Transverse colon (tissue), 4 donors: ENCODE measurements around the gene SBNO2. TPM values are rescaled to one million over a fixed set of nuclear protein-coding genes. Genes with fewer than 3 reads are reported as not detected.

Experiments
- DNase-seq: peaks from one replicate; pipeline ENCODE4 v3.0.0-alpha.2; 2019
- H3K27ac ChIP-seq, 4 donors: fragments of 200-600 bp; sonication (generic); 2 replicates each; pipeline ENCODE4 v1.5.1; 2016 to 2018; ENCODE audit warnings: inconsistent platforms in 4 of 4
- H3K27me3 ChIP-seq: fragments of 200-600 bp; sonication (generic); 2 replicates; pipeline ENCODE4 v1.5.1; 2017; ENCODE audit warnings: inconsistent platforms
- H3K36me3 ChIP-seq, 4 donors: fragments of 200-600 bp; sonication (generic); 2 replicates each; pipeline ENCODE4 v1.5.1; 2017 to 2019; ENCODE audit warnings: inconsistent platforms in 4 of 4
- H3K4me1 ChIP-seq, 4 donors: fragments of 200-600 bp; sonication (generic); 2 replicates each; pipeline ENCODE4 v1.5.1; 2017 to 2020; ENCODE audit warnings: inconsistent platforms in 4 of 4
- H3K4me3 ChIP-seq, 4 donors: fragments of 200-600 bp; sonication (generic); 1 replicate in 1 of 4; 2 replicates in 3 of 4; pipeline versions ENCODE4 v1.5.1 to v1.6.1; 2017 to 2019; ENCODE audit warnings: inconsistent platforms in 4 of 4
- H3K9me3 ChIP-seq, 2 donors: fragments of 200-600 bp; sonication (generic); 2 replicates each; pipeline ENCODE4 v1.5.1; 2017 to 2019; ENCODE audit warnings: inconsistent platforms in 2 of 2
- CTCF ChIP-seq, 5 experiments: fragments of 200-600 bp in 3 of 5; fragments of 450-650 bp in 2 of 5; sonication (generic) in 3 of 5; IDR thresholded peaks; 1 replicate in 2 of 5; 2 replicates in 3 of 5; pipeline ENCODE4 v1.5.1; 2016 to 2017; ENCODE audit warnings: antibody characterized with exemption in 5 of 5, inconsistent platforms in 3 of 5, mild to moderate bottlenecking in 2 of 5, moderate library complexity in 1 of 5
- EP300 ChIP-seq: sonication (generic); formaldehyde crosslinking; IDR thresholded peaks from one replicate; pipeline ENCODE4 v1.6.1; 2017; ENCODE audit warnings: antibody characterized with exemption, low read depth
- POLR2A ChIP-seq: fragments of 450-650 bp; IDR thresholded peaks from one replicate; pipeline ENCODE4 v1.6.1; 2016; ENCODE audit warnings: antibody characterized with exemption, mild to moderate bottlenecking, moderate library complexity
- POLR2AphosphoS5 ChIP-seq, 3 donors: sonication (generic); formaldehyde crosslinking; IDR thresholded peaks; one replicate each; pipeline ENCODE4 v1.6.1; 2016; ENCODE audit warnings: antibody characterized with exemption in 3 of 3
- WGBS, 2 donors: methylation state at CpG; one replicate each; pipeline ENCODE4 v1.1.5; 2018; ENCODE audit warnings: low coverage in 1 of 2; 5-methylcytosine and 5-hydroxymethylcytosine counted together
- in situ Hi-C, 4 donors: fragments of 200-750 bp; cut with MboI; loops; one replicate each; pipeline versions ENCODE4 v1.15.0 to v1.15.1; 2017; ENCODE audit warnings: low sequenced_read_pairs in 3 of 4, low pct_ligation_motif_present in 1 of 4, low pct_unique_long_range_greater_than_20kb in 1 of 4
- intact Hi-C: fragments of 100-400 bp; cut with DNase I; formaldehyde crosslinking; loops from one replicate; pipeline ENCODE4 v1.15.1; 2023; ENCODE audit warnings: low total_unique reads
- total RNA-seq, 4 donors: library from RNA; depleted of rRNA; stranded (reverse); fragments of >200 nt; gene quantifications; one replicate each; pipeline ENCODE4 v1.1.0, GENCODE V29; 2016

SBNO2 gene
- total RNA-seq, 4 donors from 2014 or later: 34.5 to 142 (median 48.3) TPM

GRCh38 chr19:1162404-1163282 lies 11.4 kb downstream of the SBNO2 start:
- Histone ChIP-seq H3K4me3 (no peak overlapping the region), H3K36me3 (no peaks in the 10 kb centered on the region), H3K27ac (no peak overlapping the region), H3K4me1 (peaks cover 0 to 13% (median 5%) of the 10 kb centered on the region in 4 donors), H3K27me3 (no peaks in the 10 kb centered on the region), H3K9me3 (no peaks in the 10 kb centered on the region)
- intact Hi-C loops: no loop called here
- in situ Hi-C loops: no loop called here
- 79 to 89% methylated on average over 5 to 26 of the region's 26 CpGs for WGBS, 2 donors
- DNase-seq: no peak
- TF ChIP-seq CTCF (IDR thresholded peaks at IDR 0.05): no peak
- TF ChIP-seq EP300: no peak
- no peak for TF ChIP-seq POLR2AphosphoS5 (IDR thresholded peaks at IDR 0.05)
- TF ChIP-seq POLR2A: no peak

- H3K27me3 ChIP-seq: no peaks in the 10 kb centered on the region
- no peak overlapping the region for H3K27ac ChIP-seq
- intact Hi-C loops: no loop called here
- H3K36me3 ChIP-seq: no peaks in the 10 kb centered on the region
- 57% methylated on average over 16 of the region's 18 CpGs; no CpG with 5 or more reads in 1 of the 2 donors for WGBS, 2 donors
- DNase-seq: peak; percentile 40
- in situ Hi-C loops: no loop called here
- TF ChIP-seq POLR2AphosphoS5 (IDR thresholded peaks at IDR 0.05): no peak
- TF ChIP-seq CTCF (IDR thresholded peaks at IDR 0.05): no peak
- no peak for TF ChIP-seq EP300
- no peak for TF ChIP-seq POLR2A
- H3K4me1 ChIP-seq: peaks cover 0 to 13% (median 5%) of the 10 kb centered on the region in 4 donors
- no peaks in the 10 kb centered on the region for H3K9me3 ChIP-seq
- no peak overlapping the region for H3K4me3 ChIP-seq
These were observed 12.4 kb downstream of the SBNO2 start for GRCh38 chr19:1161716-1162115.

- H3K36me3 ChIP-seq: no peaks in the 10 kb centered on the region
- peaks cover 11 to 21% (median 14%) of the 10 kb centered on the region in 4 donors for H3K4me1 ChIP-seq
- no peak for TF ChIP-seq POLR2A
- TF ChIP-seq CTCF (IDR thresholded peaks at IDR 0.05): no peak
- TF ChIP-seq POLR2AphosphoS5 (IDR thresholded peaks at IDR 0.05): no peak
- TF ChIP-seq EP300: no peak
These were observed 14.0 kb downstream of the SBNO2 start for GRCh38 chr19:1159864-1160595.

GRCh38 chr19:1158885-1159448 lies 15.1 kb downstream of the SBNO2 start:
- DNase-seq: no peak
- in situ Hi-C loops: no loop called here
- TF ChIP-seq CTCF (IDR thresholded peaks at IDR 0.05) (no peak), POLR2A (no peak)
- Histone ChIP-seq H3K27me3 (no peaks in the 10 kb centered on the region), H3K27ac (no peak overlapping the region), H3K36me3 (peaks cover 0 to 1% (median 0%) of the 10 kb centered on the region in 4 donors), H3K9me3 (no peaks in the 10 kb centered on the region), H3K4me1 (peaks cover 17 to 29% (median 22%) of the 10 kb centered on the region in 4 donors), H3K4me3 (no peak overlapping the region)
- 90% methylated on average over 6 to 32 of the region's 32 CpGs for WGBS, 2 donors
- intact Hi-C loops: no loop called here

More at GRCh38 chr19:1159864-1160595, 14.0 kb downstream of the SBNO2 start:
- intact Hi-C loops (no loop called here), in situ Hi-C loops (no loop called here)
- Histone ChIP-seq H3K9me3 (no peaks in the 10 kb centered on the region), H3K4me3 (no peak overlapping the region), H3K27me3 (no peaks in the 10 kb centered on the region), H3K27ac (no peak overlapping the region)
- 85 to 93% methylated on average over 3 to 29 of the region's 31 CpGs for whole genome bisulfite sequencing, 2 donors
- no peak for DNase-seq
